ENCODE results near the gene EEF1B2. TPM values are rescaled to one million over a fixed set of nuclear protein-coding genes. Genes with fewer than 3 reads are reported as not detected.
"Not testable (repeated sequence)": the region's sequence is repeated elsewhere in the genome, so short reads cannot be mapped to it uniquely, and the experiment has no call there.

The EEF1B2 gene
- total RNA-seq = 420 to 505 TPM (median 436 TPM) in 3 replicates
- long read RNA-seq, transcript EEF1B2-201 (7 exons, 844 nt) = minor isoform, 24 of 230 reads
- long read RNA-seq, transcript EEF1B2-203 (6 exons, 1,098 nt) = major isoform, 188 of 230 reads
- long read RNA-seq, transcript EEF1B2-202 (7 exons, 880 nt) = minor isoform, 7 of 230 reads
- long read RNA-seq, partial matches to known transcripts = 9 of 230 reads
- long read RNA-seq, other reads (novel, unspliced or antisense) = 2 of 230 reads

GRCh38 chr2:206159346-206160124 is at the start of gene EEF1B2, which contains the start of gene NDUFS1:
Gene EEF1B2 (plus strand): TSS chr2:206159895. CDS start chr2:206159980, 85 bp downstream.
Gene NDUFS1 (minus strand): TSS chr2:206159444. CDS start chr2:206153678, 5,766 bp downstream.
- Mint-ChIP-seq H3K4me1 (ENCODE audit: low read depth) (peaks cover 49% of the 10 kb centered on the region), H3K27me3 (ENCODE audit: low read depth) (no peaks in the 10 kb centered on the region), H3K27ac (ENCODE audit: unreplicated experiment) (peak within 1 kb of the TSS; percentile 99), H3K36me3 (ENCODE audit: low read depth) (peaks cover 21% of the 10 kb centered on the region), H3K9me3 (ENCODE audit: low read depth) (no peaks in the 10 kb centered on the region), H3K4me3 (ENCODE audit: unreplicated experiment) (peak within 1 kb of the TSS; percentile 82)
- no peak for TF ChIP-seq CTCF (IDR thresholded peaks at IDR 0.05)
- DNase-seq (ENCODE audit: low spot score) = peak; percentile 99

- Mint-ChIP-seq H3K36me3 (ENCODE audit: low read depth) (peaks cover 6% of the 10 kb centered on the region), H3K9me3 (ENCODE audit: low read depth) (peaks cover 6% of the 10 kb centered on the region), H3K4me1 (ENCODE audit: low read depth) (no peaks in the 10 kb centered on the region), H3K27ac (ENCODE audit: unreplicated experiment) (no peak overlapping the region), H3K27me3 (ENCODE audit: low read depth) (no peaks in the 10 kb centered on the region), H3K4me3 (ENCODE audit: unreplicated experiment) (no peak overlapping the region)
- TF ChIP-seq CTCF (IDR thresholded peaks at IDR 0.05) = no peak
- DNase-seq (ENCODE audit: low spot score) = no peak
Measured at GRCh38 chr2:206112108-206112507, 47.6 kb upstream of the EEF1B2 start.

- no peak for TF ChIP-seq CTCF (IDR thresholded peaks at IDR 0.05)
- no peak overlapping the region for H3K4me3 Mint-ChIP-seq (ENCODE audit: unreplicated experiment)
- no peak overlapping the region for H3K27ac Mint-ChIP-seq (ENCODE audit: unreplicated experiment)
- no peak for DNase-seq (ENCODE audit: low spot score)
- peaks cover 6% of the 10 kb centered on the region for H3K9me3 Mint-ChIP-seq (ENCODE audit: low read depth)
- H3K4me1 Mint-ChIP-seq (ENCODE audit: low read depth) = no peaks in the 10 kb centered on the region
- no peaks in the 10 kb centered on the region for H3K27me3 Mint-ChIP-seq (ENCODE audit: low read depth)
- H3K36me3 Mint-ChIP-seq (ENCODE audit: low read depth) = peaks cover 6% of the 10 kb centered on the region
Measured at GRCh38 chr2:206112846-206113547, 46.7 kb upstream of the EEF1B2 start.

- no peak overlapping the region for H3K27ac Mint-ChIP-seq (ENCODE audit: unreplicated experiment)
- H3K4me3 Mint-ChIP-seq (ENCODE audit: unreplicated experiment) = no peak overlapping the region
- no peaks in the 10 kb centered on the region for H3K4me1 Mint-ChIP-seq (ENCODE audit: low read depth)
- peaks cover 6% of the 10 kb centered on the region for H3K9me3 Mint-ChIP-seq (ENCODE audit: low read depth)
- peaks cover 11% of the 10 kb centered on the region for H3K36me3 Mint-ChIP-seq (ENCODE audit: low read depth)
- no peak for DNase-seq (ENCODE audit: low spot score)
- no peaks in the 10 kb centered on the region for H3K27me3 Mint-ChIP-seq (ENCODE audit: low read depth)
- no peak for TF ChIP-seq CTCF (IDR thresholded peaks at IDR 0.05)
Measured at GRCh38 chr2:206115026-206115578, 44.6 kb upstream of the EEF1B2 start.

- H3K4me1 Mint-ChIP-seq (ENCODE audit: low read depth) = no peaks in the 10 kb centered on the region
- H3K4me3 Mint-ChIP-seq (ENCODE audit: unreplicated experiment) = no peak overlapping the region
- H3K27ac Mint-ChIP-seq (ENCODE audit: unreplicated experiment) = no peak overlapping the region
- DNase-seq (ENCODE audit: low spot score) = no peak
- H3K36me3 Mint-ChIP-seq (ENCODE audit: low read depth) = peaks cover 21% of the 10 kb centered on the region
- H3K9me3 Mint-ChIP-seq (ENCODE audit: low read depth) = peaks cover 9% of the 10 kb centered on the region
- no peak for TF ChIP-seq CTCF (IDR thresholded peaks at IDR 0.05)
- no peaks in the 10 kb centered on the region for H3K27me3 Mint-ChIP-seq (ENCODE audit: low read depth)
Measured at GRCh38 chr2:206116278-206116677, 43.4 kb upstream of the EEF1B2 start.

GRCh38 chr2:206122569-206122968 is 37.1 kb upstream of the EEF1B2 start:
- not testable (repeated sequence) for H3K9me3 Mint-ChIP-seq (ENCODE audit: low read depth); H3K4me1 Mint-ChIP-seq (ENCODE audit: low read depth); H3K27ac Mint-ChIP-seq (ENCODE audit: unreplicated experiment); H3K27me3 Mint-ChIP-seq (ENCODE audit: low read depth); DNase-seq (ENCODE audit: low spot score); H3K4me3 Mint-ChIP-seq (ENCODE audit: unreplicated experiment)
- peaks cover 25% of the 10 kb centered on the region for H3K36me3 Mint-ChIP-seq (ENCODE audit: low read depth)
